HG03045 (cell line): ENCODE measurements around the gene MPRIP.

Experiments used
- ATAC-seq: cut with Tn5 transposase; IDR thresholded peaks from one replicate; pipeline ENCODE4 v1.9.1; 2021; ENCODE audit warnings: mild to moderate bottlenecking, moderate library complexity; ENCODE audit not compliant: unreplicated experiment

The MPRIP gene

GRCh38 chr17:17028059-17028877, 14.0 kb upstream of the MPRIP start:
- no peak for ATAC-seq

- no peak for ATAC-seq
These were observed 13.2 kb upstream of the MPRIP start for GRCh38 chr17:17028878-17029535.

DNA sequence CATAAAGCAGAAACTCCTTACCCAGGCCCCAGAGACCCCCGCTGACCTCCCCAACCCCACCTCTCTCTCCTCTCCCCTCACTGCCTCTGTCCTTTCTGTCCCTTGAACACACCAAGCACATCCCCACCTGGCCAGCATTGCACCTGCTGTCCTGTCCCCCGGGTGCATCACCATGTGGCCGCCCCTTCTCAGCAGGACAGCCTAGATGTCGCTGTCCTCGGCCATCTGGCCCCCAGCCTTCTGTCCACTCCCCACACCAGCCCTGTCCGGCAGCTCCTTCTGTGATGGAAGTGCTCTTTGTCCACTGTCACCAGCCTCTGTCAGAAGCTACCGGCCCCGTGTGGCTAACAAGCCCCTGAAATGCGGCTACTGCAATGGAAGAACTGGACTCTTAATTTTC, 12.3 kb upstream of the MPRIP start:
- ATAC-seq, result no peak

DNA sequence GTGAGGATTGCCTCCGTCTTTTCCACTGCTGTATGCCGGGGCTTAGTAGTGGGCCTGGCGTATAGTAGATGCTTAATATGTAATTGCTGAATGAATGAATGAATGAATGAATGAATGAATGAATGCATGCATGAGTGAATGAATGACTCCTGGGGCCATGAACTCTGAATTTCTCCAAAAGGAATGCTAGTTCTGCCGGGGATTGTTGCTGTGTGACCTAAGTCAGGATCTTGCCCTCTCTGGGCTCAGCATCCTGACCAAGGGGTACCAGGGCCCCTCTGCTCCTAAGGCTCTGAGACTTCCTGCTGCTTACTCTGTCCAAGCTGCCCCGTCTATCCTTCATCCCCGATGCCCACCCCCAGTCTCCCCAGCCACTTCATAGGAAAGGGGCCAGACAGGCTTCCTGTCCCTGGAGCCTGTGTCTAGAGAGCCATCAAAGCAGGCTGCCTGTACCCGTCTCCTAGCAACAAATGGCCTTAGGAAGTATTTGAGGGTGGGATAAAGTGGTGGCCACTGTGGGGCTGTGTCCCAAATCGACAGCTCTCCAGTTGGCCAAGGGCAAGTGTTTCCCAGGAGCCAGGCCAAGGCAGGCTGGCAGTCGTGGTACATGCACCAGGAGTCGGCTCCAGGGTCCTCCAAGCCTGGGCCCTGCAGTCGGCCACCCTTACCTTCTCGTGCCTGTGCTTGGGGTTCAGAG, 11.6 kb upstream of the MPRIP start:
- ATAC-seq, result no peak

DNA sequence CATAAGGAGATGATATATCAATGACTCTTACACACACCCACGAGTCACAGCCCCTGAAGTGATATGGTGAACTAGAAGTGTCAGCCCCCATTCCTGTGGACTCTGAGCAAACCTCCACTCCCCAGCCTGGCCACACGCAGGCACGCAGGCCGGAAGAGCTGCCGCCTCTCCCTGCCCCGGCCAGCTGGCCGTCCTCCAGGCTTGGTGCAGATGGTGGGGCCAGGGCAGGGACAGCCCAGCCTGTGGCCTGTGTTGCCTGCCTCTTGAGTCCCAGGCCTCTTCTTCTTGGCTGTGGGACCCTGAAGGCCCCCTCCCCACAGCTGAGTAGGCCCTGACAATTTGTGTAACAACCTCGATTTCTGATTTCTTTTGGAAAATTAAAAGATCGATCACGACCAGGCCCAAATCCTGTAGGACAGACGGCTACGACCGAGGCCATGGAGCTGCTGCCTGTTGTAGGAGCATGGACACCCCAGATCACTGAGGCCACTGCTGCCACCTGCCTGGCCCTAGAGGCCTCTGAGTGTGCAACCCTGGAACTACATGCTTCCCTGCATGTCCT, 10.0 kb upstream of the MPRIP start:
- no peak for ATAC-seq

DNA sequence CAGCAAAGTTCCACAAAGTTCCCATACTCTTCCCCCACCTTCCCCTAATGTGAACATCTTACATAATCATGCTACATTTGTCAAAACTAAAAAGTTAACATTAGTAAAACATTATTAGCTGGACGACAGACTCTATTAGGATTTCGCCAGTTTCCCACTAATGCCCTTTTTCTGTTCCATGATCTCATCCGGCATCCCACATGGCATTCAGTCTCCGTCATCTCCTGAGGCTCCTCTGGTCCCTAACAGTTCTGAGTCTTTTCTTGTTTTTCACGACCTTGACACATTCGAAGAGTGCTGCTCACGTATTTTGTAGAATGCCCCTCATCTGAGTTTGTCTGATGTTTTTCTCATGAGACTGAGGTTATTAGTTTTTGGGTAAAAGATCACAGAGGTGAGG, 8.8 kb upstream of the MPRIP start:
- no peak for ATAC-seq

DNA sequence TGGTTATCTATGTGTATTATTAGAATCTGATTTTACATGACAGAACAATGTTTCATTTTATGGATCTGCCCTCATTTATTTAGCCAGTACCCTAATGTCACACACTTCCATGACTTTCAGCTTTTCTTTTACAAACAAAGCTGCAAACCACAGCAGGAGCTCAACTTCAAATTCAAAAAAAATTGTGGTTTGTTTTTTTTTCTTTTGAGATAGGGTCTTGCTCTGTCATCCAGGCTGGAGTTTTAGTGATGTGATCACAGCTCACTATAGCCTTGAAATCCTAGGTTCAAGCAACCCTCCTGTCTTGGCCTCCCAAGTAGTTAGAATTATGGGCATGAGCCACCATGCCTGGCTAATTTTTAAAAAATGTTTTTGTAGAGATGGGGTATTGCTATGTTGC, 8.2 kb upstream of the MPRIP start:
- no peak for ATAC-seq

DNA sequence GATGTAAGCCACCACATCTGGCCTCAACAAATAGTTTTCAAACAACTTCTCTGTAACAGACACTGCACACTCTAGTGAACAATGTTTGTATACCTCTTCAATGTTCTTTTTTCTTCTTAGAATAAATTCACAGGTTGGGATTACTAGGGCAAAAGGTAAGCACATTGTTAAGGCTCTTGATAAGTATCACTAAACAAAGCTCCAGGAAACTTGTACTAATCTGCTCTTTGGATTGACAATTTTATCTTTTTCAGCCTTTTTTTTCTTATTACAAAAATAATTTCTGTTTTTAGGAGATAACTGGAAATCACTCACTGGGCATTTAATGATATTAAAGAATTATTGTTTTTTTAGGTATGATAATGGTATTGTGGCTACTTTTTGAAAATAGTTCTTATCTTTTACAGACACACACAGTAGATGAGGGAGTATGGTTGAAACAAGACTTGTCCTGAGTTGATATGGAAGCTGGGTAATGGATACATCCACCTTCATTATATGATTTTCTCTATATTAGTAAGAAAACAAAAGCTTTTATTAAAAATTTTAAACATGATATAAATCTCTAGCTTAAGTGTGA, 7.7 kb upstream of the MPRIP start:
- no peak for ATAC-seq

GRCh38 chr17:17035490-17035889, 6.8 kb upstream of the MPRIP start:
- no peak for ATAC-seq

DNA sequence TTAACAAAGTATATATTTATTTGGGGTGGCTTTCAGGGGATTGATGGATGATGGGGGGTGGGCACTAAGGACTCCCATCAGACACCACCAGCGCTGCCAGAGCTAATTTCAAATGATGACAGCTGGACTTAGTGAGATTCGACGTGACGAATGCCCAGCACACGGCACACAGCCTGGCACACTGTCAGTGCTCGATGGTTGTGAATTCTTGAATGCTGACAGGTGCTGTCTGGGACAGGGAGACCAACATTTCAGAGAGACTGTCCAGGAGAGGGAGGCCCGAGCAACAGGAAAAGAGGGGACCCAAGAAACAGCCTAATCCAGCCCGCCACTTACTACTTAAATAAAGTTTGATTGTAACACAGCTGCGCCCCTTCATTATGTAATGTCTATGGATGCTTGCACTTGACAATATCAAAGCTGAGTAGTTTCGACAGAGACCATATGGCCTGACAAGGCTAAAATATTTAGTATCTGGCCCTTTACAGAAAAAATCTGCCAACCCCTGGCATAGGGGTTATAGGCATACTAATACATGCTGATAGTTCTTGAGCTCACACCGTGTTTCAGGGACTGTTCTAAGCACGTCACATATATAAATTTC, 6.2 kb upstream of the MPRIP start:
- ATAC-seq, result no peak

GRCh38 chr17:17036524-17036998, 5.7 kb upstream of the MPRIP start:
- ATAC-seq, result no peak

DNA sequence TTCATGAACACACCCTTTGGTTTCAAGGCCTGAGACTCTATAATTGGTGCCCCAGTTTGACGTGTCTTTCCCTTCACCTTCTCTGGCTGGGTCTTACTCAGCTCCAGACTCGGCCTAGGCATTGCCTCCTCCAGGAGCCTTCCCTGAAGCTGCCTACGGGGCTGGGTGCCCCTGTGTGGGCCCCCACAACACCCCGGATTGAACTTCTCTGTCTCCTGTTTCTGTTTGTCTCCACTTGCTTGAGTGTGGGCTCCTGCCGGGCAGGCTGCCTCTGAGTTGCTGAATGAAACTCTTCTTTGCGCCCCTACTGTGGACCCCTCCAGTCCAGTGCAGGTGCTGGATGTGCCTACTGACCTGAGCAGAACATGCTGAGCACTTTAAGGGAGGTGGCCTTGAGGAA, 2.3 kb upstream of the MPRIP start:
- ATAC-seq, result no peak

DNA sequence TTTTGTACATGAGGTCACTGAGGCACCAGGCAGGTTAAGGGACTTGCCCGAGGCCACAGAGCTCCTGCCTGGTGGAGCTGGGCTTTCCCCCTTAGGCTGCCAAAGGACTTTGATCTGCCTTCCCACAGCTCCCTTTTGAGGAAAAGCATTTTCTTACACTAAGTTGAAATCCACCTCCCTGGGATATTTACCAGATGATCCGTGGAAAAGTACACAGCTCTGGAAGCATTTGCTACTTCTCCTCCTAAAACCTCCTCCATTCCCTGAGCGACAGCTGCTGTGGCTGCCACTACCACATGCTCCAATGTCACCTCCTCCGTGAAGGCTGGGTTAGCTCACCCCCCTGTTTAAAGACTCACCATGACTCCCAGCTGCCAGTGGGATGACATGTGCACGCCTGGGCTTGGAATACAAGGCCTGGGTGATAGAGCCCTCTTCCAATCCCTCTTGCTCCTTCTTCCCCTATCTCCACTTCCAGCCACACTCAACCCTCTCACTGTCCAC, 1.2 kb upstream of the MPRIP start:
- ATAC-seq, result no peak

- ATAC-seq, result peak; percentile 97
These were observed 480 bp upstream of the MPRIP start for GRCh38 chr17:17041571-17042383.

DNA sequence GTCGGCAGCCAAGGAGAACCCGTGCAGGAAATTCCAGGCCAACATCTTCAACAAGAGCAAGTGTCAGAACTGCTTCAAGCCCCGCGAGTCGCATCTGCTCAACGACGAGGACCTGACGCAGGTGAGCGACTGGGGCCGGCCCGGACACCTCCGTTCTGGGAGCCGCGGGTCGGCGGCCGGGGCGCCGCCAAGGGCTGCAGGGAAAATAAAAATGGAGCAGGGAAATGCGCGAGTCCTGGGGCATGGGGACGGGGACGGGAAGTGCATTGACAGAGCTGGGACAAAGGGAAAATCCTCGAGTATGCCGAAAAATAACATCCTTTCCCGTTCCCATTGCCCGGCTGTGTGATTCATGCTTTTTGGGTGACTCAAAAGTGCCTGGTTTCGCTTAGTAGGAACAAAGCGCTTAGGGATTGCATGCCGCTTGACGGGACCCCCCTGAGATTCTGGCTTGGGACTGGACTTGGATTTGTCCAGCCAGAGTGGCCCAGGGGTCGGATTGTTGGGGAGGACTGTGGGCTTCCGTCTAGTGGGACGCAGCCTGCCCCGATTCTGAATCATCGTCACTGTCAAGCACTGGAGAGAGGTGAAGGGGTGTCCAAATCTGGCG, 699 bp downstream of the MPRIP start:
- no peak for ATAC-seq

DNA sequence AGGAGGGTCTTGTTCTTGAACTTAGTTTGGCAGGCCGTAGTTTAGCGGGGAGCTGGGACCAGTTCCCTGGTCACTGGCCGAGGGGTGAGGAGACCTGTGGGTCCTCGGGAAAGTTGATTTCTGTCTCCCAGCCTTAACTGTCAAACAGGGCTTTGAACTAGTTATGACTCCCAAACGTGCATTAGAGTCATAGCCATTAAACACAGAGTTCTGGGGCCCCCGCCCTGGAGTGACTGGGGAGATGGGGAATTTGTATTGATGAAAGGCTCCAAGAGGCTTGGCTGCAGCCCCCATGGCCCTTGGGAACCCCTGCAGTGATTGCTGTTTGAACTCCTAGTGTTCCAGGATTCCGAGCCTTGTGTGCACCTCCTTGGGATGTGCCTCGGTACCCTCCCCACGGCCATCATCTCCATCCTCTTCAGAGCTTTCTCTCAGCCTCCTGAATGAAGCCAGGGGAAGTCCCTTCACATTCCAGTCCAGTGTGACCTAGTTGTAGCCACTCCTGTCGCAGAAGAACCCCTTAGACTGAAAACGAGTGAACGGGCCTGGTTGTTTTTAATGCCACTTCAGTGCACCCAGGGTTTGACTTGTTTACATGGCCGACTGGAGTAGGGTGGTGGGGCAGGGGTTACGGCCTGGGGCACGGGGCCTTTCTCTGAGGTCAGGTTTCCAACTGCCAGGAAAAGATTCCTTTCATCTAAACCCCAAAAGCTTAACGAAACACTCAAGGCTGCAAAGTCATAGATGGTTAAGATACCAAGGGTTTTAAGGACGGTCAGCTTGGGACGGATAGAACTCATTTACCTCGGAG, 1.4 kb downstream of the MPRIP start:
- ATAC-seq, result no peak

GRCh38 chr17:17044846-17045561, 2.7 kb downstream of the MPRIP start:
- no peak for ATAC-seq

GRCh38 chr17:17048106-17048505, 5.8 kb downstream of the MPRIP start:
- no peak for ATAC-seq
